Measurements from ENCODE around the gene CLCNKA. TPM values are rescaled to one million over a fixed set of nuclear protein-coding genes. Genes with fewer than 3 reads are reported as not detected.
A peak's percentile ranks its signal among the peaks of the same experiment; 100 is the strongest.

Gene CLCNKA
- total and polyA plus RNA-seq, 2 experiments from 2014 or later: 1.3 TPM

GRCh38 chr1:16081636-16082035 lies 59.8 kb downstream of the CLCNKA start:
- Histone ChIP-seq H3K27ac (no peak overlapping the region), H3K79me2 (no peaks in the 10 kb centered on the region), H2AFZ (no peak overlapping the region), H3K9me3 (ENCODE audit: low read depth) (no peaks in the 10 kb centered on the region), H3K27me3 (no peaks in the 10 kb centered on the region), H4K20me1 (ENCODE audit: insufficient read depth, poor library complexity, severe bottlenecking) (no peaks in the 10 kb centered on the region), H3K36me3 (replicated peaks; ENCODE audit: insufficient read depth, low read depth) (no peaks in the 10 kb centered on the region), H3K4me1 (ENCODE audit: insufficient read depth) (no peaks in the 10 kb centered on the region), H3K4me2 (no peak overlapping the region), H3K4me3 (no peak overlapping the region), H3K9me2 (replicated peaks; ENCODE audit: insufficient read depth) (no peaks in the 10 kb centered on the region)
- TF ChIP-seq CTCF (IDR thresholded peaks at IDR 0.05; ENCODE audit: poor library complexity) (no peak), EZH2phosphoT487 (IDR thresholded peaks at IDR 0.05; ENCODE audit: low read depth, severe bottlenecking, unreplicated experiment) (no peak), EZH2 (IDR thresholded peaks at IDR 0.05; ENCODE audit: borderline replicate concordance) (no peak)
- DNase-seq (ENCODE audit: low spot score): no peak
- WGBS (ENCODE audit: low lambda C conversion rate, missing lambda C conversion rate): 89% methylated on average over 9 of the region's 9 CpGs

GRCh38 chr1:16082283-16083038 lies 60.6 kb downstream of the CLCNKA start:
- Histone ChIP-seq H3K4me1 (ENCODE audit: insufficient read depth) (no peaks in the 10 kb centered on the region), H4K20me1 (ENCODE audit: insufficient read depth, poor library complexity, severe bottlenecking) (no peaks in the 10 kb centered on the region), H3K9me3 (ENCODE audit: low read depth) (no peaks in the 10 kb centered on the region), H3K27ac (no peak overlapping the region), H2AFZ (no peak overlapping the region), H3K36me3 (replicated peaks; ENCODE audit: insufficient read depth, low read depth) (no peaks in the 10 kb centered on the region), H3K4me2 (no peak overlapping the region), H3K4me3 (no peak overlapping the region), H3K79me2 (no peaks in the 10 kb centered on the region), H3K9me2 (replicated peaks; ENCODE audit: insufficient read depth) (no peaks in the 10 kb centered on the region), H3K27me3 (no peaks in the 10 kb centered on the region)
- peak; percentile 76 for DNase-seq (ENCODE audit: low spot score)
- TF ChIP-seq CTCF (IDR thresholded peaks at IDR 0.05; ENCODE audit: poor library complexity) (peak; percentile 84), EZH2 (IDR thresholded peaks at IDR 0.05; ENCODE audit: borderline replicate concordance) (no peak)
- 79% methylated on average over 9 of the region's 9 CpGs for WGBS (ENCODE audit: low lambda C conversion rate, missing lambda C conversion rate)

- H4K20me1 ChIP-seq (ENCODE audit: insufficient read depth, poor library complexity, severe bottlenecking): no peaks in the 10 kb centered on the region
- TF ChIP-seq EZH2 (IDR thresholded peaks at IDR 0.05; ENCODE audit: borderline replicate concordance) (no peak), CTCF (IDR thresholded peaks at IDR 0.05; ENCODE audit: poor library complexity) (no peak), EZH2phosphoT487 (IDR thresholded peaks at IDR 0.05; ENCODE audit: low read depth, severe bottlenecking, unreplicated experiment) (no peak)
- no peaks in the 10 kb centered on the region for H3K36me3 ChIP-seq (replicated peaks; ENCODE audit: insufficient read depth, low read depth)
- 94% methylated on average over 5 of the region's 5 CpGs for WGBS (ENCODE audit: low lambda C conversion rate, missing lambda C conversion rate)
- no peaks in the 10 kb centered on the region for H3K79me2 ChIP-seq
- no peaks in the 10 kb centered on the region for H3K9me2 ChIP-seq (replicated peaks; ENCODE audit: insufficient read depth)
- H3K27me3 ChIP-seq: no peaks in the 10 kb centered on the region
- no peak overlapping the region for H3K27ac ChIP-seq
- H3K4me3 ChIP-seq: no peak overlapping the region
- H3K4me2 ChIP-seq: no peak overlapping the region
- H2AFZ ChIP-seq: no peak overlapping the region
- H3K9me3 ChIP-seq (ENCODE audit: low read depth): no peaks in the 10 kb centered on the region
- no peaks in the 10 kb centered on the region for H3K4me1 ChIP-seq (ENCODE audit: insufficient read depth)
- DNase-seq (ENCODE audit: low spot score): no peak
These were observed 61.6 kb downstream of the CLCNKA start for GRCh38 chr1:16083486-16083885.

Small RNA genes within 50 kb of the gene (small RNA-seq; reads per million reads assigned to genes)
- gene AL355994.1 (not detected), gene AL355994.5 (not detected)

Other genes starting within 250 kb of the CLCNKA start
- gene UQCRHL, start 214.4 kb upstream of the CLCNKA start, total RNA-seq: 2.0 and 2.6 TPM in 2 replicates
- gene UQCRHL, start 214.4 kb upstream of the CLCNKA start, polyA plus RNA-seq: 1.0 and 1.8 TPM in 2 replicates
- 23.7 and 25.9 TPM in 2 replicates for gene SPEN, start 174.3 kb upstream of the CLCNKA start, total RNA-seq
- 22.7 and 24.3 TPM in 2 replicates for gene SPEN, start 174.3 kb upstream of the CLCNKA start, polyA plus RNA-seq
- gene ZBTB17, start 45.9 kb upstream of the CLCNKA start, total RNA-seq: 15.3 and 16.8 TPM in 2 replicates
- 32.3 and 51.1 TPM in 2 replicates for gene ZBTB17, start 45.9 kb upstream of the CLCNKA start, polyA plus RNA-seq
- not detected in 2 replicates for gene SRARP, start 17.8 kb upstream of the CLCNKA start, total RNA-seq
- gene SRARP, start 17.8 kb upstream of the CLCNKA start, polyA plus RNA-seq: not detected in 2 replicates
- gene HSPB7, start 4.0 kb upstream of the CLCNKA start, total RNA-seq: 12.6 and 17.4 TPM in 2 replicates
- 59.4 and 66.2 TPM in 2 replicates for gene HSPB7, start 4.0 kb upstream of the CLCNKA start, polyA plus RNA-seq
- gene CLCNKB, start 21.7 kb downstream of the CLCNKA start, total RNA-seq: 0.47 and 1.0 TPM in 2 replicates
- 1.4 and 1.8 TPM in 2 replicates for gene CLCNKB, start 21.7 kb downstream of the CLCNKA start, polyA plus RNA-seq
- gene FAM131C, start 51.6 kb downstream of the CLCNKA start, total RNA-seq: 3.3 and 3.5 TPM in 2 replicates
- gene FAM131C, start 51.6 kb downstream of the CLCNKA start, polyA plus RNA-seq: 7.5 and 11.7 TPM in 2 replicates
- gene EPHA2, start 134.0 kb downstream of the CLCNKA start, total RNA-seq: 26.7 and 27.3 TPM in 2 replicates
- gene EPHA2, start 134.0 kb downstream of the CLCNKA start, polyA plus RNA-seq: 20.0 and 20.4 TPM in 2 replicates
- gene ARHGEF19, start 190.6 kb downstream of the CLCNKA start, total RNA-seq: 15.9 and 21.0 TPM in 2 replicates
- 24.7 and 24.8 TPM in 2 replicates for gene ARHGEF19, start 190.6 kb downstream of the CLCNKA start, polyA plus RNA-seq
- 5.4 and 6.6 TPM in 2 replicates for gene CPLANE2, start 215.1 kb downstream of the CLCNKA start, total RNA-seq
- gene CPLANE2, start 215.1 kb downstream of the CLCNKA start, polyA plus RNA-seq: 2.9 and 6.6 TPM in 2 replicates